ENCODE data around the gene YPEL2.

YPEL2 gene

GRCh38 chr17:59357219-59357697, 25.8 kb downstream of the YPEL2 start:
- no peak for DNase-seq (ENCODE audit: low read depth)

- no peak for DNase-seq (ENCODE audit: low read depth)
Measured at GRCh38 chr17:59357929-59358328, 26.5 kb downstream of the YPEL2 start.

GRCh38 chr17:59361386-59361785, 29.9 kb downstream of the YPEL2 start:
- no peak for DNase-seq (ENCODE audit: low read depth)

GRCh38 chr17:59361916-59362810, 30.7 kb downstream of the YPEL2 start:
- DNase-seq (ENCODE audit: low read depth) = no peak

- DNase-seq (ENCODE audit: low read depth) = no peak
Measured at GRCh38 chr17:59362811-59363205, 31.4 kb downstream of the YPEL2 start.

GRCh38 chr17:59365383-59365981, 34.0 kb downstream of the YPEL2 start:
- no peak for DNase-seq (ENCODE audit: low read depth)

GRCh38 chr17:59366040-59366757, 34.7 kb downstream of the YPEL2 start:
- no peak for DNase-seq (ENCODE audit: low read depth)

GRCh38 chr17:59366773-59367656, 35.6 kb downstream of the YPEL2 start:
- DNase-seq (ENCODE audit: low read depth) = no peak

GRCh38 chr17:59367657-59368045, 36.2 kb downstream of the YPEL2 start:
- DNase-seq (ENCODE audit: low read depth) = no peak

GRCh38 chr17:59368218-59368857, 36.9 kb downstream of the YPEL2 start:
- DNase-seq (ENCODE audit: low read depth) = no peak

GRCh38 chr17:59369031-59369975, 37.8 kb downstream of the YPEL2 start:
- DNase-seq (ENCODE audit: low read depth) = no peak

GRCh38 chr17:59370593-59371299, 39.3 kb downstream of the YPEL2 start:
- no peak for DNase-seq (ENCODE audit: low read depth)

- DNase-seq (ENCODE audit: low read depth) = no peak
Measured at GRCh38 chr17:59371416-59372100, 40.1 kb downstream of the YPEL2 start.

GRCh38 chr17:59372138-59372751, 40.8 kb downstream of the YPEL2 start:
- DNase-seq (ENCODE audit: low read depth) = no peak

GRCh38 chr17:59373882-59374495, 42.5 kb downstream of the YPEL2 start:
- no peak for DNase-seq (ENCODE audit: low read depth)

- no peak for DNase-seq (ENCODE audit: low read depth)
Measured at GRCh38 chr17:59374612-59375011, 43.2 kb downstream of the YPEL2 start.

GRCh38 chr17:59375857-59376256, 44.4 kb downstream of the YPEL2 start:
- no peak for DNase-seq (ENCODE audit: low read depth)

GRCh38 chr17:59376506-59376905, 45.1 kb downstream of the YPEL2 start:
- no peak for DNase-seq (ENCODE audit: low read depth)

All from stimulated activated CD8-positive, alpha-beta memory T cell treated with anti-CD3 and anti-CD28 coated beads, Interleukin-4, amount 100 ng/mL, for 24 hours (primary cell).